ENCODE measurements around the gene CIAO2B.

DNA sequence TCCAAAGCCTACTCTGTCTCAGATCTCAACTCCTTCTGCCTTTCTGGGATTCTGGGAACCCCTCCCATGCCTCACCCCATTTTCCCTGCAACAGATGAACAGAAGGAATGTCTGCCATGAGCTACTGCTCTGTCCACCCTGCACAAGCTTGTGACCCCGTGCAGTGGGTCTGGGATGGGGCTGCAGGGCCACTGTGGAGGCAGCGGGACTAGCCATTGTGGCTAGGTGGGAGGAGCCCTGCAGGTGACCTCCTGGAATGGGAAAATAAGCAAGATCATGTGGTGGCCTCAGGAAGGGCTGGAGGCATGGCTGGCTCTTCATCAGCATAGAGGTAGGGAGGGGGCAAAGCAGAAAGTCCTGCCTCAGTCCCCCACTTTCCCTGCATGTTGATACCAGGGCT is 40.1 kb downstream of the CIAO2B start:
- no peak for TF ChIP-seq POU2F2 (IDR thresholded peaks at IDR 0.05; ENCODE audit: low read depth, low read length)
- no peak for TF ChIP-seq POLR2A (IDR thresholded peaks at IDR 0.05; ENCODE audit: low read depth, low read length)
- TF ChIP-seq TAF1 (IDR thresholded peaks at IDR 0.05; ENCODE audit: low read depth, low read length): no peak
- no peak for TF ChIP-seq POLR2AphosphoS5 (IDR thresholded peaks at IDR 0.05; ENCODE audit: low read depth, low read length)
- no peak for TF ChIP-seq SPI1 (IDR thresholded peaks at IDR 0.05; ENCODE audit: low read depth, low read length)
- no peak for TF ChIP-seq PAX5 (IDR thresholded peaks at IDR 0.05; ENCODE audit: insufficient read depth, low read length, severe bottlenecking)
